Esophagus (tissue), 2 donors: ENCODE results near the gene ZNRF1. TPM values are rescaled to one million over a fixed set of nuclear protein-coding genes. Genes with fewer than 3 reads are reported as not detected.

Experiments used
- H3K27ac ChIP-seq, 2 donors: one replicate each; pipeline ENCODE4 v1.5.1; 2013; ENCODE audit warnings: low read depth in 2 of 2, mild to moderate bottlenecking in 2 of 2, inconsistent platforms in 1 of 2, low read length in 1 of 2, moderate library complexity in 1 of 2
- H3K27me3 ChIP-seq, 2 donors: one replicate each; pipeline ENCODE4 v1.6.1; 2013; ENCODE audit warnings: low read length in 2 of 2, control low read depth in 1 of 2, mild to moderate bottlenecking in 1 of 2; ENCODE audit not compliant: insufficient read depth in 2 of 2, control insufficient read depth in 1 of 2
- H3K36me3 ChIP-seq, 2 donors: one replicate each; pipeline ENCODE4 v1.6.1; 2013; ENCODE audit warnings: low read length in 1 of 2; ENCODE audit not compliant: control insufficient read depth in 2 of 2, insufficient read depth in 2 of 2
- H3K4me1 ChIP-seq, 2 donors: one replicate each; pipeline ENCODE4 v1.6.1; 2013; ENCODE audit warnings: low read length in 1 of 2; ENCODE audit not compliant: control insufficient read depth in 2 of 2, insufficient read depth in 2 of 2
- H3K4me3 ChIP-seq, 2 donors: one replicate each; pipeline ENCODE4 v1.5.1; 2013; ENCODE audit warnings: low read length in 2 of 2, mild to moderate bottlenecking in 2 of 2, low read depth in 1 of 2, moderate library complexity in 1 of 2
- H3K9me3 ChIP-seq, 2 donors: one replicate each; pipeline ENCODE4 v1.6.1; 2013; ENCODE audit warnings: mild to moderate bottlenecking in 2 of 2, low read depth in 1 of 2, low read length in 1 of 2, moderate library complexity in 1 of 2; ENCODE audit not compliant: control insufficient read depth in 2 of 2, insufficient read depth in 1 of 2
- WGBS, 2 donors: extraction: QIAGEN DNeasy Blood & Tissue Kit; methylation state at CpG; one replicate each; pipeline ENCODE4 v1.1.7; 2013; 5-methylcytosine and 5-hydroxymethylcytosine counted together
- polyA plus RNA-seq, 2 donors: library from polyadenylated mRNA; stranded (reverse); fragments of 200-250 nt; gene quantifications; one replicate each; pipeline ENCODE4 v1.2.3, GENCODE V29; 2013
- donor health status: healthy with polysubstance abuse.
- donor health status: Bipolar disorder and iron deficiency.

The ZNRF1 gene
- polyA plus RNA-seq, 2 donors = 36.2 to 39.5 TPM

DNA sequence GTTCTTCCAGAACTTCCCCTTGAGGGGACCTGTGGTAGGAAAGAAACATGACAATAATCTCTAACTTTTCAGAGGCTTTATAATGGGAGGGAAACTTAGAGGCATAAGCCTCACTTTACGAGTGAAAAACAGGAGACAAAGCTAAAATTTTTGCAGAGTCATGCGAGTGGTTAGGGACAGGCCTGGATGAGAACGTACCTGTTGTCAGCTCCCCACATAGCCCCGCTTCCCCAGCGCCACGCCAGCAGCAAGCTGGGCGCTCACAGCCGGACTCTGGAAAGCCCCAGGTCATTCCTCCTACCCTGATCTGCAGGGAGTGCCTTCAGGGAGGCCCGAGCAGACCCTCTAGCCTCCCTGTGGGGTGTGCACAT is 64.1 kb downstream of the ZNRF1 start:
- peak overlapping the region; percentile 81 to 97 for H3K27ac ChIP-seq
- H3K4me1 ChIP-seq = peaks cover 6 to 20% of the 10 kb centered on the region in 2 donors
- H3K9me3 ChIP-seq = no peaks in the 10 kb centered on the region
- H3K4me3 ChIP-seq = peak overlapping the region in 1 of 2 donors; percentile 37
- H3K36me3 ChIP-seq = peaks cover 0 to 2% of the 10 kb centered on the region in 2 donors
- 74 to 76% methylated on average over 9 of the region's 9 CpGs for WGBS, 2 donors
- H3K27me3 ChIP-seq = no peaks in the 10 kb centered on the region

- H3K9me3 ChIP-seq = no peaks in the 10 kb centered on the region
- peak overlapping the region; percentile 2 to 97 for H3K27ac ChIP-seq
- H3K4me1 ChIP-seq = peaks cover 6 to 20% of the 10 kb centered on the region in 2 donors
- H3K36me3 ChIP-seq = no peaks in the 10 kb centered on the region
- WGBS, 2 donors = 86 to 90% methylated on average over 8 of the region's 8 CpGs
- no peaks in the 10 kb centered on the region for H3K27me3 ChIP-seq
- no peak overlapping the region for H3K4me3 ChIP-seq
Measured at GRCh38 chr16:75063549-75064088, 64.8 kb downstream of the ZNRF1 start.

DNA sequence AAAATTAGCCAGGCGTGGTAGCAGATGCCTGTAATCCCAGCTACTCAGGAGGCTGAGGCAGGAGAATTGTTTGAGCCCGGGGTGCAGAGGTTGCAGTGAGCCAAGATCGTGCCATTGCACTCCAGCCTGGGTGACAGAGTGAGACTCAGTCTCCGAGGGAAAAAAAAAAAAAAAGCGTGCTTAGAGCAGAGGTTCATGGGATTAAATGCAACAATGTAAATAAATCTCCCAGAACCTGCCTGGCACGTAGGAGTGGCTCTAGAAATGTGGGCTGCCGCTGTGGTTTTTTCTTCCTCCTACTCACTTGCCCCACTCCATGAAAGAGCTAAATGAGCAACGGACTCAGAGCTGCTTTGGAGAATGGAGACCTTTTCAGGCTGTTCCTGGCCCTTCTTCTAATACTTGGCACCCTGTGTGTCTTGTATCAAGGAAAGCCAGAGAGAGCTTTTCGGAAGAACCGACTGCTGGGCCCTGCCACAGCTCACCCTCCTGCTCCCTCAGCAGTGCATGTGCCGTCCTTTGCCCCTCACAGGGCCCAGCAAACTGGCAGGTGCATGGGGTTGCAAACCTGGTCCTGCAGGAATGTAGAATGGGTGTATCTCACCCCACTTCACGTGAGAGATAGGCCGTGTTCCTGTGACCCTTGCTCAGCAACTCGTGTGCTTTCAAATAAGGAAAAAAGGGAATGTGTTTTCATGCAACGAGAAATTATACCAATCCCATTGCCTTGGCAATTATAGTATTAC is 65.8 kb downstream of the ZNRF1 start:
- Histone ChIP-seq H3K36me3 (no peaks in the 10 kb centered on the region), H3K27ac (peak overlapping the region; percentile 95 to 97), H3K4me3 (peak overlapping the region in 1 of 2 donors; percentile 34), H3K9me3 (no peaks in the 10 kb centered on the region), H3K27me3 (no peaks in the 10 kb centered on the region), H3K4me1 (peaks cover 6 to 20% of the 10 kb centered on the region in 2 donors)
- 39 to 40% methylated on average over 15 of the region's 15 CpGs for WGBS, 2 donors

- peak overlapping the region; percentile 95 to 97 for H3K27ac ChIP-seq
- H3K36me3 ChIP-seq = no peaks in the 10 kb centered on the region
- H3K4me3 ChIP-seq = peak overlapping the region in 1 of 2 donors; percentile 34
- no peaks in the 10 kb centered on the region for H3K27me3 ChIP-seq
- no peaks in the 10 kb centered on the region for H3K9me3 ChIP-seq
- peaks cover 6 to 22% of the 10 kb centered on the region in 2 donors for H3K4me1 ChIP-seq
- 43 to 48% methylated on average over 10 of the region's 10 CpGs for WGBS, 2 donors
Measured at GRCh38 chr16:75065149-75065505, 66.3 kb downstream of the ZNRF1 start.

GRCh38 chr16:75065521-75066149 is 66.8 kb downstream of the ZNRF1 start:
- Histone ChIP-seq H3K4me1 (peaks cover 6 to 23% of the 10 kb centered on the region in 2 donors), H3K36me3 (no peaks in the 10 kb centered on the region), H3K27ac (peak overlapping the region; percentile 95 to 97), H3K4me3 (no peak overlapping the region), H3K27me3 (no peaks in the 10 kb centered on the region), H3K9me3 (no peaks in the 10 kb centered on the region)
- WGBS, 2 donors = 62 to 65% methylated on average over 7 of the region's 7 CpGs

- Histone ChIP-seq H3K4me1 (peaks cover 6 to 26% of the 10 kb centered on the region in 2 donors), H3K36me3 (no peaks in the 10 kb centered on the region), H3K9me3 (no peaks in the 10 kb centered on the region), H3K4me3 (no peak overlapping the region), H3K27ac (peak overlapping the region in 1 of 2 donors; percentile 50), H3K27me3 (no peaks in the 10 kb centered on the region)
- 88 to 92% methylated on average over 6 of the region's 6 CpGs for WGBS, 2 donors
Measured at GRCh38 chr16:75066861-75067447, 68.1 kb downstream of the ZNRF1 start.

GRCh38 chr16:75068085-75069031 is 69.5 kb downstream of the ZNRF1 start:
- H3K27me3 ChIP-seq = no peaks in the 10 kb centered on the region
- 82 to 91% methylated on average over 10 of the region's 10 CpGs for WGBS, 2 donors
- H3K4me3 ChIP-seq = no peak overlapping the region
- H3K27ac ChIP-seq = no peak overlapping the region
- no peaks in the 10 kb centered on the region for H3K36me3 ChIP-seq
- no peaks in the 10 kb centered on the region for H3K9me3 ChIP-seq
- H3K4me1 ChIP-seq = peaks cover 2 to 17% of the 10 kb centered on the region in 2 donors

DNA sequence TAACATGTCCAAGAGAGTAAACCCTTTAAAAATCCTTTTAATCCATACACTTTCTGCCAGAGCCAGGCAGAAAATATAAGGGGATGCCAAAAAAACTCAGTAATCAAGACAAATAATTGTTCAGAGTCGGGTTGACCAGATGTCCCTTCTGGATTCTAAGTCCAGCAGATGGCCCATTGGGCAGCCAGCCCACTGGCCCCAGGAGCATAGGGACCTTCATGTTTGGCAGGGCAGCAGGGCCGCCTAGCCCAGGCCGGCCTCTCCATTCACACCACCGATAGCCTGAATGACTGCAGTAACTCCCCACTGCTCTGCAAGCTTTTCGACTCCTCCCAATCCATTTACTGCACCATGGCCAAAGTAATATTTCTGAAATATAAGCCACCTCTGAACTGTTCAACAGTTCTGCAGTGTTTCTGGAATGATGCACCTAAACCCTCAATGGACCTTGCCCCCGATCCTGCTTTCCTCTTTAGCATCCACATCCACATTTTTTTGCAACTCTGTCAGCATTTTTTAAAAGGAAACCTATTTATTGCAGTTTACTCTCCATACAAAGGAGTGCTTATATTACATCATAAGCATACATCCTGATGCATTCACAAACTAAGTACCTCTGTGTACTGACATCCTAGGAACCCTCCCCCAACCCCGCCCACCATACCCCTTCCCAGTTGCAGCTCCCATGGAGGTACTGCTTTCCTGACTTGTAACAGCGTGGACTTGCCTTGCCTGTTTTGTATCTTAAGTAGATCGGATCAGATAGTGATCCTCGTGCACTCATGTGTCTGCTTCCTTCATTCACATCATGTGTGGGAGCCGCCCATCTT is 71.4 kb downstream of the ZNRF1 start:
- Histone ChIP-seq H3K27ac (peak overlapping the region; percentile 32 to 79), H3K36me3 (no peaks in the 10 kb centered on the region), H3K9me3 (no peaks in the 10 kb centered on the region), H3K4me3 (no peak overlapping the region), H3K4me1 (peaks cover 0 to 18% of the 10 kb centered on the region in 2 donors), H3K27me3 (no peaks in the 10 kb centered on the region)
- WGBS, 2 donors = 66% methylated on average over 11 of the region's 11 CpGs
